GM19099 (cell line): ENCODE measurements around the gene RABGAP1L.

Experiments
- POLR2A ChIP-seq: IDR thresholded peaks from 3 replicates; pipeline ENCODE4 v1.6.1; 2011; ENCODE audit warnings: low read depth; ENCODE audit not compliant: insufficient read length; ENCODE audit errors: extremely low read depth

The RABGAP1L gene

DNA sequence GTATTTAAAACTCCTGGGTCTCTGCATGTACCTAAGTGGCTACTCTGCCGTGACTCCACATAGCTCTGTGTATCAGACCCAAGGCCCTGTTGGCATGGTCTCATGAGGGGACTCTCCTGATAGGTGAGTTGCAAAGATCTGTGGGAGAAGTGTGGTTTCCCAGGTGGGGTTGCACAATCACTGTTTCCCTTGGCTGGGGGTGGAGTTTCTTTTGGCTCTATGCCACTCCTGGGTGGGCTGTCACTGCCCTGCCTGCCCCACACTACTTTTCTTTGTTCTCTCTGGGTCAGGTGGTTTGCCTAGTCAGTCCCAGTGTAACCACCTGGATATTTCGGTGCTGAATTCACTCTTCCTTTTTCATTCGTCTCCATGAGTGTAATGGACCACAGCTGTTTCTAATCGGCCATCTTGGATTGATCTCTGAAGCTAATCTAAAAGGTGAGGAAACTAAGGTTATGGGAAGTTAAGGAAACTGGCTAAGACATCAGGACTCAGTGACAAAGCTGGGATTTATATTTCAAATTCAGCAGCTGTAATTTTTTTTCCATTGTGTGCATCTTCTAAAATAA, 743.3 kb downstream of the RABGAP1L start:
- TF ChIP-seq POLR2A = no peak

DNA sequence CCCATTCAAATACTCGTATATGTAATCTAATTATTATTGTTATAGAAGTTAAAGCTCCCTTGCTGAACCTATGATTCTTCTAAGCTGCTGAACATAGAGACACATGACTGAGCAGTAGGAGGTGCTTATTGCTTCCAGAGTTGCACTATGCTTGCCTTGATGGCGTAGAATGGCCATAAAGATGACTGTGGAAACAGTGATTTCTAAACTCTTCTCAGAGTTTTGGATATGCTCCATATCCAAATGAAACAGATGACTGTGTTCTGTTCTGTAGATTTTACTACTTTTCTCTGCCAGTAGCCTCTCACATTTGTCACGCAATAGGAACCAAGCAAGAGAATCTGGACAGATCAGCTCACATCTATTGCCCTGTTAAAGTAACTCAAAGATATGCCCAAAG, 752.3 kb downstream of the RABGAP1L start:
- TF ChIP-seq POLR2A = no peak

DNA sequence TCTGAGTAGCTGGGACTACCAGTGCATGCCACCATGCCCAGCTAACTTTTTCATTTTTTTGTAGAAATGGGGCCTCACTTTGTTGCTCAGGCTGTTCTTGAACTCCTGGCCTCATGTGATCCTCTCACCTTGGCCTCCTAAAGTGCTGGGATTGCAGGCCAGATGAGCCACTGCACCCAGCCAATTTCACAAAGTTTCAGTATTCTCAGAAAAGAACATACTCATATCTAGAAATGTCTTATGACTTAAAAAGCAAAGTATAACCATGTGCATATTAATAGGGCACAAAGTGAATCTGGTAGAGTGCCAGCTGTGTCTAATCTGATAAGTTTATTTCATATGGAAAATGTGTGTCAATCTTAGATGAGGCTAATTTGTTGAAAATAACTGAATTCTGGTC, 752.9 kb downstream of the RABGAP1L start:
- TF ChIP-seq POLR2A = no peak

DNA sequence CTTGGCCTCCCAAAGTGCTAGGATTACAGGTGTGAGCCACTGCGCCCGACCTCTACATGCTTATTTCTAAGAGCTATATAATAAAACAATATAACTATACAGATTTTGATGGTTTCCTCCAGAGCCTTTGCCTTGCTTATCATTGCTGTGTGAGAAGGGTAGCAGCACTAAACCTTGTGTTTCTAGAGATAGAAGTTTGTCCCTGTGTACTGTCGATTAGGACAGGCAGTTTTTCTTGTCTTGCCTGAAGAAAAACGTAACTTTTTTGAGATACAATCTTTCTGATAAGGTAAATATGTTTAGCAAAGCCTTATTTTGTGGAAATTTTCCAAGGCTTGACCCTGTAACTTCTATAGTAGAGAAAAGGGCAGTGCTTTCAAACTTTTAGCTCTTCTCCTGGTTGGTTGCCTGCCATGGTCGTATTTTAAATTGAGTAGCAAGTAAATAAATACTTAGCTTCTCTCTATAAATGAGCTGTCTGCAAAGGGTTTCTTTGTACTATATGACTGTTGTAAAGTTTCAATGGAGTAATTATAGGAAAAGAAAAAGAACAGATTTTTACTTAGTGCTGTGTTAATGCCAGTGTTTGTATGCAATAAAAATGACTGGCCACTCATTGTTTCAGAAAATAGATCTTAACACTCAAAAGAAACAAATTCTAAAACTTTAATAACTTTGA, 754.0 kb downstream of the RABGAP1L start:
- no peak for TF ChIP-seq POLR2A

DNA sequence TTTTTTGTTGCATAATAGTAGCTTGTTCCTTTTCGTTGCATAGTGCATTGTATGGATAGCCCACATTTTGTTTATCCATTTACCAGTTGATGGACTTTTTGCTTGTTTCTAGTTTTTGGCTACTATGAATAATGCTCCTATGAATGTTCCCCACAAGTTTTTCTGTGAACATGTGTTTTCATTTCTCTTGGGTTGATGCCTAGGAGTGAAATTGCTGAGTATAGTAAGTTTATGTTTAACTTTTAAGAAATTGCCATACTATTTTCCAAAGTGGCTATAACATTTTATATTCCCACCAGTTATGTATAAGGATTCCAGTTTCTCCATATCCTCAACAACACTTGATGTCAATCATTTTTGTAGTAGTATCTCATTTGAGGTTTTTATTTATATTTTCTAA, 755.7 kb downstream of the RABGAP1L start:
- no peak for TF ChIP-seq POLR2A

DNA sequence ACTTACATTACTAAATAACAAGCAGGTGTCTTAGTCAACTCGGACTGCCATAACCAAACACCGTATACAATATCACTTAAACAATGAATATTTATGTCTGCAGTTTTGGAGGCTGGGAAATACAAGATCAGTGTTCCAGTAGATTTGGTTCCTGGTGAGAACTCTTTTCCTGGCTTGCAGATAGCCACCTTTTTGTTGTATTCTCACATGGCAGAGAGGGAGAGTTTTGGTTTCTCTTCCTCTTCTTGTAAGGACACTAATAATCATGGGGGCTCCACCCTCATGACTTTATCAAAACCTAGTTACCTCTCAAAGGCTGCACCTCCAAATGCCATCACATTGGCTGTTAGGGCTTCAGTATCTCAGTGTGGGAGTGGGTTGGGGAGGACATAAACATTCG, 757.5 kb downstream of the RABGAP1L start:
- no peak for TF ChIP-seq POLR2A

DNA sequence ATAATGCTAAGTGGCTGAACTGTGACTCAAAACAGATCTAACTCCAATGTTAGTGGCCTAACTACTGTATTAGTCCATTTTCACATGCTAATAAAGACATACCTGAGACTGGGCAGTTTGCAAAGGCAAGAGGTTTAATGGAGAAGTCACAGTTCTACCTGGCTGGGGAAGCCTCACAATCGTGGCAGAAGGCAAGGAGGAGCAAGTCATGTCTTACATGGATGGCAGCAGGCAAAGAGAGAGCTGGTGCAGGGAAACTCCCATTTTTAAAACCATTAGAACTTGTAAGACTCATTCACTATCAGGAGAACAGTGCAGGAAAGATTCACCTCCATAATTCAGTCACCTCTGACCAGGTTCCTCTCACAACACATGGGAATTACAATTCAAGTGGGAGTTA, 760.8 kb downstream of the RABGAP1L start:
- TF ChIP-seq POLR2A = no peak

DNA sequence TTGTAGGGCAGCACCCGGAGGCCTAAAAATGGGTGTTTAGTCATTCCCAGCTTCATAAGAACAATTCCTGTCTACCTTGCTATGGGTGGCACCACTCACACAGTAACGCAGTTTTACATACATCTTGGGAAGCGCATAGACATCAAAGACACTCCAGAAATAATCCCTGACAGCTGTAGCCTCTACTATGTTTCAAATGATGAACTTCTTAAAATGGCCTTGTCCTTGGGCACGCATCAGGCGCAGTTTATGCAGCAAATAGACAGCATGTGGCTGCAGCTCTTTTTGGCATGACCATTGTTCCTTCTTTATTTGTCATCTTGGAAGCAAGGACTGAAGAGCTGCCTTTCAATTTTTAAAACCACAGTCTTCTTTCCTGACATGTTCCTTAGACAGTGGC, 762.8 kb downstream of the RABGAP1L start:
- TF ChIP-seq POLR2A = no peak

DNA sequence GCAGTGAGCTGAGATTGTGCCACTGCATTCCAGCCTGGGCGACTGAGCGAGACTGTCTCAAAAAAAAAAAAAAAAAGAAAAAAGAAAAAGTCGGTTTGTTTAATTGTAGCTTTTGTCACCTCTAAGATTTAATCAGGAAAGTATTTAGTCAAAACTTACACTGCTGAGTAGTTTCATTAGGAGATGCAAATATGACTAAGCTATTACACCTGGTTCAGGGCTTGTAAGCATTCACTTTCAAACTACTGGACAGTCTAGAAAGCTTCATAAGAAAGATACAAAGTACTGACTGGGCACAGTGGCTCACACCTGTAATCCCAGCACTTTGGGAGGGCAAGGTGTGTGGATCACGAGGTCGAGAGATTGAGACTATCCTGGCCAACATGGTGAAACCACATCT, 764.5 kb downstream of the RABGAP1L start:
- TF ChIP-seq POLR2A = no peak

DNA sequence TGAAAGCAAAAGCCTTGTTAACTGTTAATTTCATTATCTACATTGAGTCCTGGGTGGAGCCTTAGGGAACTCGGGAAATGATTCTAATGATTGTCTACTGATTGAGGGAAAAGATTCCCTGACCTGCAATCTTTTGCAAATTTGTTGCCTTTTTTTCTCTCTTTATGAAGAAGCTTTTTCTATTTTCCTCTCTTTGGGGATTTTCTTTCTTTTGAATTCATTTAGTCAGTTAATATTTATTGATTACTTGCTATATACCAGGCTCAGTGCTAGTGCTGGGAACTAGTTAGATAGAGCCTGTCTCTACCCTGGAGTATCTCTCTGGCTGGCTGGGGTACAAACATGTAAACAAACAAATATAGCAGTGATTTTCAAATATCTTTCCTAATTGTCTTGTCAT, 769.2 kb downstream of the RABGAP1L start:
- TF ChIP-seq POLR2A = no peak

DNA sequence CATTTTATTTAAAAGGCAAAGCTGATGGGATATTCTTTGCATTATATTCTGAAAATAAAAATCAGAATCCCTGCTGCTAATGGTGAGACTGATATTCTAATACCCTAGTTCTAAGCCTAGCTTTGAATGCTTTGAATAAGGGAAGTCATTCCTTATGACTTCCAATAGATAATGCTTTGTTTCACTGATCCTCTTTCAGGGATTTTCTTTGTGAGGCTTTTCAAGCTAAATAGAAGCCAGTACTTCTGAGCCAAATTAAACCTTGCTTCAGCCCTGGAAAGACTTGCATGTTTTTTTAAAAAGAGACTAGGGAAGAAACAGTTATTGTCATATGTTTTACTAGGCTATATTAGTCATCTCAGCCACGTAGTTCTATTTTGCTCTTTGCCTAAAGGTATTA, 771.9 kb downstream of the RABGAP1L start:
- no peak for TF ChIP-seq POLR2A

DNA sequence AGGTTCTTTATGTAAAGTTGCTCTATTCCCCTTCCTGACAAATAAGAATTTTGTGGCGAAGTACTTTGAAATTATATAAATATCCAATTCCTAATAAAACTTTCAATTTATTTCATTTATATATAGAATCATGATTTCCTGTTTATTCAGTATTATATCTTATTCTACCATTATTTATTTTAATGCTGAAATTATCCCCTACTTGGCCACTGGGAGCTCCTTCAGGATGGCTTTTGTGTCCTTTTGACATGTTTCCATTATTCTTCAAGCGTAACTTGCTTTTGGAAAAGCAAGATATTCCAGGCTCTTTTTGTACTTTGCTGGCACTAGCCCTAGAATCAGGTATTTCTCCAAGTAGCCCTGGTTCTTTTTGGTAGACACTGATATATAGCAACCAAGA, 773.3 kb downstream of the RABGAP1L start:
- no peak for TF ChIP-seq POLR2A

DNA sequence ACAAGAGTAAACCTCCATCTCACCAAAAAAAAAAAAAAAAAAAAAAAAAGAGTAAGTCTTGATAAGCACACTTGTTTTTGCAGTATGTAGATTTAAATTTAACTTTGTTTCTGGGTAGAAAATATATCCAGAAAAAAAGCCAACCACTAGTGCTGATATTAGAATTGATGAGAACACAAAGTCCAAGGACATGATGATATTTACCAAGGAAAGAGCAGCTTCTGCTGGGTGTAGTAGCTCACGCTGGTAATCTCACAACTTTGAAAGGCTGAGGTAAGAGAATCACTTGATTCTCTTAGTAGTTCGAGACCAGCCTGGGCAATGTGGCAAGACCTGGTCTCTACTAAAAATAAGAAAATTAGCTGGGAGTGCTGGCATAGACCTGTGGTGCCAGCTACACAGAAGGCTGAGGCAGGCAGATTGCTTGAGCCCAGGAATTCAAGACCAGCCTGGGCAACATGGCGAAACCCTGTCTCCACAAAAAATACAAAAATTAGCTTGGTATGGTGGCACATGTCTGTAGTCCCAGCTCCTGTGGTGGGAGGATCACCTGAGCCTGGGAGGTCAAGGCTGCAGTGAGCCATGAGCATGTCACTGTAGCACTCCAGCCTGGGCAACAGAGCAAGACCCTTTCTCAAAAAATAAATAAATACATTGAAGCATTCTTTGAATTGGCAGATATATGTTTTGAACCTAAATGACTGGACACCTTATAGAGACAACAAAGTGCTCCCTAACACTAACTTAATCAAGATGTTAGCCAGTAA, 776.8 kb downstream of the RABGAP1L start:
- no peak for TF ChIP-seq POLR2A

DNA sequence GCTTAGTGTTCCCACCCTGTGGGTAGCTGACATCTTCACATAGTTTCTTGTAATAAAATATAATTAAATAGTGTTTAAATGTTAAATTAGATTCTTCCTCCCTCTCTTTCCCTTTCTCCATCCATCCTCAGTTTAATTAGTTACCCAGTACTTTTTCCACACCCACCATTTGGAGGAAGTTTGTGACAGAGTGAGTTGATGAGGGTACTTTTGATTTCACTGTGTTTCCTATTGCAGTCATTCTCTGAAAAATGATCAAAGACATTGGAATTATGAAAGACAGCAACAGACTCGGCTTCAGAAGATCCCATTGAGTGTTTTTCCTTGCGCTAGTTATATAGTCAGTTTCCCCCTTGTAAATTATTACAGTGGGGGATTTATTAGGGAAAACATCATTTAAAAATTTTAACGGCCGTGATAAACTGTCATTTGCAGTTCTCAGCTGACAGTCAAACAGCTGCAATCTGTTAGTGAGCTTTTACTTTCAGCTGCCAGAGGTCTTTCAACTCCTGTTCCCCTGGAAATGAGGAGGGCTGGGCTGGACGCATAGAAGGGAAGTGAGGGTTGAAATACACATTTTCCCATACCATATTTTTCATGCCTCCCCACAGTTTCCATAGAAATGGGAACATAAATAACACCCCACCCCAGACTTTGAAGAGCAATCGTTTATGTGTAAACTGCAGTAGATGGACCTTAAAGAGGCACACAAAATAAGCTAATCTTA, 779.1 kb downstream of the RABGAP1L start:
- TF ChIP-seq POLR2A = no peak

DNA sequence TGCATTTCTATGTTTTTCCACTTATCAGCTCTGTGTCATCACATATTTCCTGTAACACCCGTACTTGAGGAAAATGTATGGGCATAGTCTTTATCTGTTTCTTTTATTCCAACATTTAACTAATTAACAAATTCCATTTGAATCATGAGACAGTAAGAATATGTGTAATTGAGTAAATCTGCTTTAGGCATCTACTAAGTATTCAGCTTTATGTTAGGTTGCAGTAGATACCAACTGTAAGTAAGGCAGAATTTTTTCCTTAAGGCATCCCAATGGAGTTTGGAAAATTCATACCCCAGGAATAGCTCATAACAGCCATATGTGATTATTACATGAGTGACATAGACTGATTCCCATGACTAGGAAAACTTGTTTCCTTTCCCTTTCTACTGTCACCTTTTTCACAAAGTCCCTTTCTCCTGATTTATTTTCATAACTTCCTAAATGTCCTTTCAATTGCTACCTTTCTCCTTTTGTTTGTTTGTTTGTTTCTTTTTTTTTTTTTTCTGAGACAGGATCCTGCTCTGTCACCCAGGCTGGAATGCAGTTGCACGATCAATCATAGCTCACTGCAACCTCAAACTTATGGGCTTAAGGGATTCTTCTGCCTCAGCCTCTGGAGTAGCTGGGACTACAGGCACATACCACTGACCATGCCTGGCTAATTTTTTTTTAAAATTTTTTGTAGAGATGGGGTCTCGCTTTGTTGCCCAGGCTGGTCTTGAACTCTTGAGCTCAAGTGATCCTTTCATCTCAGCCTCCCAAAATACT, 780.6 kb downstream of the RABGAP1L start:
- TF ChIP-seq POLR2A = no peak

DNA sequence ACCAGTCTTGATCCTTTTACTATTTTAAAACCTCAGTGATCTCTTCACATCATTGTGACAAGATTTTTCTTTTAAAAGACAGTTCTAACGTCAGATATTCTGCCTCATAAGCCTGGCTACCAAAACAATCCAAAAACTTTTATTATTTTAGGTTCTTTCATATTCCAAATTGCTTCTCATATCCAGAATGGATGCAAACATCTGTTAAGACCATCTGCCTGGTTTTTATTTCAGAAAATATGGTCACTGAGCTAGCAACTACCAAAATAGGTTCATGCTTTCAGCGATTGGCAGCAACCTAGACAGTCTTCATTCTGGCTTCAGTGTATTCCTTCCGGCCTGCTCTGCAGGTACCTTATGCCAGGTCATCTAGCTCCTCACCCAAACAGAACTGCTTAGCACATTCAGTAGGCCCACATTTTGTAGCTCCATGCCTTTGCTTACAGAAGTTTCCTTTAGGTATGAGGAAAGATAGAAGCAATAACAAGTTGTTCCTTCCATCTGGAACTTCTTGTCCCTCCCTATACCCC, 781.4 kb downstream of the RABGAP1L start:
- no peak for TF ChIP-seq POLR2A
